H9 (cell line): ENCODE measurements around the gene ALG8. TPM values are rescaled to one million over a fixed set of nuclear protein-coding genes. Genes with fewer than 3 reads are reported as not detected.

ENCODE experiments used
- DNase-seq: peaks from one replicate; pipeline ENCODE4 v3.0.0-alpha.2; 2017
- H2AFZ ChIP-seq: one replicate; pipeline ENCODE4 v1.6.1; 2013; ENCODE audit warnings: mild to moderate bottlenecking, low read length, control low read depth, moderate library complexity
- H2AK5ac ChIP-seq: 2 replicates; pipeline ENCODE4 v1.6.1; 2013; ENCODE audit warnings: low read length, control low read depth, mixed read lengths; ENCODE audit not compliant: insufficient read length
- H2BK120ac ChIP-seq: one replicate; pipeline ENCODE4 v1.6.1; 2013; ENCODE audit warnings: low read depth, mild to moderate bottlenecking, low read length, control low read depth, inconsistent platforms; ENCODE audit not compliant: poor library complexity, severe bottlenecking
- H2BK12ac ChIP-seq: 2 replicates; pipeline ENCODE4 v1.6.1; 2013; ENCODE audit warnings: low read length, control low read depth, mixed read lengths, low read depth; ENCODE audit not compliant: insufficient read length
- H2BK15ac ChIP-seq: 2 replicates; pipeline ENCODE4 v1.6.1; 2013; ENCODE audit warnings: low read depth, low read length, control low read depth
- H2BK20ac ChIP-seq: one replicate; pipeline ENCODE4 v1.6.1; 2013; ENCODE audit warnings: low read depth, mild to moderate bottlenecking, low read length, control low read depth, inconsistent platforms; ENCODE audit not compliant: poor library complexity, severe bottlenecking
- H2BK5ac ChIP-seq: 2 replicates; pipeline ENCODE4 v1.6.1; 2013; ENCODE audit warnings: low read length, control low read depth, mixed read lengths; ENCODE audit not compliant: insufficient read length
- H3K14ac ChIP-seq: 2 replicates; pipeline ENCODE4 v1.6.1; 2013; ENCODE audit warnings: low read length, control low read depth; ENCODE audit not compliant: insufficient read depth
- H3K18ac ChIP-seq: 2 replicates; pipeline ENCODE4 v1.6.1; 2013; ENCODE audit warnings: low read depth, mild to moderate bottlenecking, mixed read lengths, low read length, control low read depth; ENCODE audit not compliant: insufficient read length
- H3K23ac ChIP-seq: 2 replicates; pipeline ENCODE4 v1.6.1; 2013; ENCODE audit warnings: low read length, control low read depth, mixed read lengths, low read depth; ENCODE audit not compliant: insufficient read length
- H3K23me2 ChIP-seq: 2 replicates; pipeline ENCODE4 v1.6.1; 2013; ENCODE audit warnings: low read depth, mild to moderate bottlenecking, mixed read lengths, low read length, control low read depth; ENCODE audit not compliant: insufficient read length, poor library complexity, severe bottlenecking
- H3K27ac ChIP-seq: 2 replicates; pipeline ENCODE4 v1.5.1; 2013; ENCODE audit warnings: low read length, control low read depth, mixed read lengths, low read depth; ENCODE audit not compliant: insufficient read length
- H3K27me3 ChIP-seq: 2 replicates; pipeline ENCODE4 v1.6.1; 2013; ENCODE audit warnings: low read length, control low read depth, inconsistent platforms; ENCODE audit not compliant: insufficient read depth
- H3K4ac ChIP-seq: 2 replicates; pipeline ENCODE4 v1.6.1; 2013; ENCODE audit warnings: low read depth, mild to moderate bottlenecking, control low read depth, inconsistent platforms, low read length, moderate library complexity
- H3K4me1 ChIP-seq: 2 replicates; pipeline ENCODE4 v1.6.1; 2013; ENCODE audit warnings: low read length, control low read depth, inconsistent platforms; ENCODE audit not compliant: insufficient read depth
- H3K4me2 ChIP-seq: 2 replicates; pipeline ENCODE4 v1.6.1; 2013; ENCODE audit warnings: low read length, control low read depth, mixed read lengths; ENCODE audit not compliant: insufficient read length, insufficient read depth
- H3K56ac ChIP-seq: 2 replicates; pipeline ENCODE4 v1.6.1; 2013; ENCODE audit warnings: low read depth, mild to moderate bottlenecking, mixed read lengths, low read length, control low read depth; ENCODE audit not compliant: insufficient read length
- H3K79me1 ChIP-seq: 2 replicates; pipeline ENCODE4 v1.6.1; 2013; ENCODE audit warnings: low read depth, mild to moderate bottlenecking, moderate library complexity, low read length, control low read depth, inconsistent platforms; ENCODE audit not compliant: insufficient read depth, poor library complexity, severe bottlenecking
- H3K79me2 ChIP-seq: 2 replicates; pipeline ENCODE4 v1.6.1; 2013; ENCODE audit warnings: low read length, control low read depth, inconsistent platforms; ENCODE audit not compliant: insufficient read depth
- H3K9ac ChIP-seq: 2 replicates; pipeline ENCODE4 v1.6.1; 2013; ENCODE audit warnings: low read length, control low read depth, mixed read lengths; ENCODE audit not compliant: insufficient read length; ENCODE audit errors: extremely low read depth
- H3K9me3 ChIP-seq: one replicate; pipeline ENCODE4 v1.6.1; 2013; ENCODE audit warnings: low read depth, low read length, inconsistent platforms; ENCODE audit not compliant: control insufficient read depth
- H3T11ph ChIP-seq: one replicate; pipeline ENCODE4 v1.6.1; 2013; ENCODE audit warnings: mild to moderate bottlenecking, low read length, control low read depth, inconsistent platforms
- H4K20me1 ChIP-seq: one replicate; pipeline ENCODE4 v1.6.1; 2013; ENCODE audit not compliant: control insufficient read depth, insufficient read length, insufficient read depth
- H4K5ac ChIP-seq: 2 replicates; pipeline ENCODE4 v1.6.1; 2013; ENCODE audit warnings: low read depth, mild to moderate bottlenecking, mixed read lengths, low read length, control low read depth; ENCODE audit not compliant: insufficient read length
- H4K8ac ChIP-seq: replicated peaks from 2 replicates; pipeline ENCODE4 v1.6.1; 2013; ENCODE audit warnings: low read length, control low read depth, mixed read lengths, low read depth; ENCODE audit not compliant: insufficient read length
- H4K91ac ChIP-seq: 2 replicates; pipeline ENCODE4 v1.6.1; 2013; ENCODE audit warnings: low read depth, mild to moderate bottlenecking, moderate library complexity, mixed read lengths, low read length, control low read depth; ENCODE audit not compliant: insufficient read length
- H3K27ac Mint-ChIP-seq, 3 experiments: 2 replicates in 2 of 3; 3 replicates in 1 of 3; pipeline ENCODE4 v1.8.0; 2020 to 2021; ENCODE audit warnings: mixed read lengths in 3 of 3, mild to moderate bottlenecking in 1 of 3, moderate library complexity in 1 of 3
- H3K27me3 Mint-ChIP-seq: 2 replicates; pipeline ENCODE4 v1.8.0; 2021; ENCODE audit warnings: low read depth, mild to moderate bottlenecking, moderate library complexity, mixed read lengths
- H3K36me3 Mint-ChIP-seq, 3 experiments: 2 replicates in 2 of 3; 3 replicates in 1 of 3; pipeline ENCODE4 v1.8.0; 2020 to 2021; ENCODE audit warnings: low read depth in 3 of 3, mixed read lengths in 3 of 3; ENCODE audit not compliant: insufficient read depth in 1 of 3
- H3K4me1 Mint-ChIP-seq, 2 experiments: 2 replicates each; pipeline ENCODE4 v1.8.0; 2020; ENCODE audit warnings: mixed read lengths in 2 of 2
- H3K4me3 Mint-ChIP-seq, 2 experiments: 2 replicates in 1 of 2; 3 replicates in 1 of 2; pipeline ENCODE4 v1.8.0; 2020 to 2021; ENCODE audit warnings: mild to moderate bottlenecking in 2 of 2, mixed read lengths in 2 of 2, moderate library complexity in 1 of 2
- H3K9me3 Mint-ChIP-seq, 2 experiments: 2 replicates in 1 of 2; 3 replicates in 1 of 2; pipeline ENCODE4 v1.8.0; 2020; ENCODE audit warnings: mild to moderate bottlenecking in 2 of 2, mixed read lengths in 2 of 2, moderate library complexity in 1 of 2
- CTCF ChIP-seq: fragments of 200-600 bp; sonication (generic); conservative IDR thresholded peaks from 3 replicates; pipeline ENCODE4 v1.8.0; 2021; ENCODE audit warnings: antibody characterized with exemption, mild to moderate bottlenecking
- WGBS: extraction: QIAGEN DNeasy Blood & Tissue Kit; methylation state at CpG from one replicate; pipeline ENCODE4 v1.1.7; 2013; ENCODE audit warnings: missing lambda C conversion rate, low lambda C conversion rate, mixed read lengths; ENCODE audit not compliant: insufficient read length; ENCODE audit errors: extremely low coverage; 5-methylcytosine and 5-hydroxymethylcytosine counted together
- total RNA-seq: library from RNA; stranded (reverse); gene quantifications from 2 replicates; pipeline ENCODE4 v1.2.1, GENCODE V29; 2021

Gene ALG8
- total RNA-seq, 1 experiment from 2014 or later, result 77.5 TPM

DNA sequence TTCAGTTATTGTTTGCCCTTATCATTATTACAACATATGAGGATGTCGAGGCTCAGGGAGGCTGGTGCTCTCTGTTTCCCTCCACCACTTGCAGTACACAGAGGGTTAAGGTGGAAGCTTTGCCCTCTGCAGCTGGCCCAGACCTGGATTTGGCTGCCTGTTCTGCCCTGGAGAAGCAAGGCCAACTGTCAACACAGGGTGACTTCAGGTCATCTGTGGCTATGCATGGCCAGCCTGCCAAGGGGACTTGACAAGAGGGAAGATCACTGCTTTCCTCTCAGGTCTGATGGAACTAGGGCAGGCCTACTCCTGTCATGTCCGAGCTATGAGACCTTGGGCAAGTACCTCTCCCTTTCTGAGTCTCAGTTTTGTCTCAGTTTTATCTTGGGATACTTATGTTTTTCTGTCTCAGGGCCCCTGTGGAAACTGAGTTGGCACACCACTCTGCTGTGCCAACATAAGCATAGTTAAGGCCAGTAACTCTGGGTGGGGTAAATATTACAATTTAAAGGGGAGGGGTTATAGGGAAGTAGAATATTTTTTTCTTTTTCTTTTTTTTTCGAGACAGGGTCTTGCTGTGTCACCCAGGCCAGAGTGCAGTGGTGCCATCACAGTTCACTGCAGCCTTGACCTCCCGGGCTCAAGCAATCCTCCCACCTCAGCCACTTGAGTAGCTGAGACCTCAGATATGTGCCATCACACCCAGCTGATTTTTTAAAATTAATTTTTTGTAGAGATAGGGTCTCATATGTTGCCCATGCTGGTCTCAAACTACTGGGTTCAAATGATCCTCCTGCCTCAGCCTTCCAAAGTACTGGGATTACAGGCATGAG is 78.1 kb downstream of the ALG8 start:
- Histone ChIP-seq H3K79me2 (no peaks in the 10 kb centered on the region), H2BK120ac (no peak overlapping the region), H3K56ac (no peak overlapping the region), H3K9me3 (no peaks in the 10 kb centered on the region), H3K4me1 (no peaks in the 10 kb centered on the region), H3K27me3 (no peaks in the 10 kb centered on the region), H2BK5ac (no peak overlapping the region), H3K9ac (no peak overlapping the region), H4K5ac (no peak overlapping the region), H4K8ac (no peak overlapping the region), H2BK15ac (no peak overlapping the region), H3K4me2 (no peak overlapping the region), H3K79me1 (no peaks in the 10 kb centered on the region), H3K23ac (no peak overlapping the region), H3T11ph (no peak overlapping the region), H4K20me1 (no peaks in the 10 kb centered on the region), H3K4ac (no peak overlapping the region), H2AK5ac (no peak overlapping the region), H3K27ac (no peak overlapping the region), H3K18ac (no peak overlapping the region), H2BK12ac (no peak overlapping the region), H2BK20ac (no peak overlapping the region), H2AFZ (no peak overlapping the region), H3K23me2 (no peaks in the 10 kb centered on the region), H4K91ac (no peak overlapping the region), H3K14ac (no peak overlapping the region)
- no peak for DNase-seq
- Mint-ChIP-seq H3K27ac (no peak overlapping the region), H3K27me3 (no peaks in the 10 kb centered on the region), H3K4me3 (no peak overlapping the region), H3K9me3 (no peaks in the 10 kb centered on the region), H3K4me1 (no peaks in the 10 kb centered on the region), H3K36me3 (no peaks in the 10 kb centered on the region; a peak in 1 of 7 replicates)
- TF ChIP-seq CTCF, result no peak
- WGBS, result no CpG with 5 or more reads among the region's 4 CpGs
